NB4 (cell line): ENCODE measurements around the gene MEGF11.

ENCODE experiments used
- MYC ChIP-seq: IDR thresholded peaks from 2 replicates; pipeline ENCODE4 v1.6.1; 2011; ENCODE audit warnings: low read depth, low read length
- POLR2A ChIP-seq: IDR thresholded peaks from 2 replicates; pipeline ENCODE4 v1.6.1; 2011; ENCODE audit warnings: mild to moderate bottlenecking; ENCODE audit not compliant: insufficient read length; ENCODE audit errors: extremely low read depth
- TF ChIP-seq, protein P1 (sequence below): IDR thresholded peaks from one replicate; pipeline ENCODE4 v1.5.1; 2012; ENCODE audit warnings: low read depth, low read length

DNA sequence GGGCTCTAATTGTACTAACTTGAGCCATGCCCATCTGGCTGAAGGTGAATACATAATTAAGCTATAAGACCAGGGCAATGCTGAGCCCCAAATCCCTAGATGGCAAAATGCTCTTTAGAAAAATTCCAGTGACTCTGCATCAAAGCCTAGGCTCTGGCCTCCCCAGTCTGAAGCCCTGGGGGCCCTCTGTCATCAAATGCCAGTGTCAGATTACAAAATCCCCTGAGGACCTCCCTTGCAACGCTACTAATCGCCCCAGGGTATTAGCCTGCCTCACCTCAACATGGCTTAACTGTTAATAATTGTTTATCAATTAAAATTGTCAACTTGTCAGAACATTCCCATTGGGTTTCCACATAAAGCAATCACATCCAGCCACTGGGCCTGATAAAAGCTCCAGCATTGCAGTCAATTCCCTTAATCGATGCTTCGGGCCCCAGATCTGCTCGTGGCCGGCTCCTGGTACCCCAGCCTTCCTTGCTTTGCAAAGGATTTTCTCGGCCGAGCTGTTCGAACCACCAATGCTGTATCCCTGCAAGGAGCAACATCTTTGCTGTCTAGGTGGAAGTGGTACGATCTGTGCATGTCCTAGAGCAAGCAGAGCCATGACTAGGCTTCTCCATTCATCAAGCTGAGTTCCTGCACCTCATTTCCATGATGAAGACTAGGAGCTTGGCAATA lies 151.7 kb downstream of the MEGF11 start:
- TF ChIP-seq, protein P1, sequence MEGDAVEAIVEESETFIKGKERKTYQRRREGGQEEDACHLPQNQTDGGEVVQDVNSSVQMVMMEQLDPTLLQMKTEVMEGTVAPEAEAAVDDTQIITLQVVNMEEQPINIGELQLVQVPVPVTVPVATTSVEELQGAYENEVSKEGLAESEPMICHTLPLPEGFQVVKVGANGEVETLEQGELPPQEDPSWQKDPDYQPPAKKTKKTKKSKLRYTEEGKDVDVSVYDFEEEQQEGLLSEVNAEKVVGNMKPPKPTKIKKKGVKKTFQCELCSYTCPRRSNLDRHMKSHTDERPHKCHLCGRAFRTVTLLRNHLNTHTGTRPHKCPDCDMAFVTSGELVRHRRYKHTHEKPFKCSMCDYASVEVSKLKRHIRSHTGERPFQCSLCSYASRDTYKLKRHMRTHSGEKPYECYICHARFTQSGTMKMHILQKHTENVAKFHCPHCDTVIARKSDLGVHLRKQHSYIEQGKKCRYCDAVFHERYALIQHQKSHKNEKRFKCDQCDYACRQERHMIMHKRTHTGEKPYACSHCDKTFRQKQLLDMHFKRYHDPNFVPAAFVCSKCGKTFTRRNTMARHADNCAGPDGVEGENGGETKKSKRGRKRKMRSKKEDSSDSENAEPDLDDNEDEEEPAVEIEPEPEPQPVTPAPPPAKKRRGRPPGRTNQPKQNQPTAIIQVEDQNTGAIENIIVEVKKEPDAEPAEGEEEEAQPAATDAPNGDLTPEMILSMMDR: no peak
- TF ChIP-seq POLR2A: no peak
- TF ChIP-seq MYC: no peak
